Liver (tissue), 9 donors: ENCODE results near the gene C11orf86. TPM values are rescaled to one million over a fixed set of nuclear protein-coding genes. Genes with fewer than 3 reads are reported as not detected.

Experiments
- DNase-seq: peaks from one replicate; pipeline ENCODE4 v3.0.0-alpha.2; 2017; ENCODE audit warnings: low spot score
- H3K27ac ChIP-seq, 2 donors: one replicate each; pipeline ENCODE4 v1.7.0; 2013; ENCODE audit warnings: inconsistent platforms in 2 of 2, low read length in 2 of 2, control low read depth in 1 of 2, low read depth in 1 of 2, mild to moderate bottlenecking in 1 of 2
- H3K27me3 ChIP-seq, 4 donors: one replicate each; pipeline versions ENCODE4 v1.6.1 to v1.7.0; 2013; ENCODE audit warnings: low read length in 3 of 4, inconsistent platforms in 1 of 4, mild to moderate bottlenecking in 1 of 4, moderate library complexity in 1 of 4; ENCODE audit not compliant: control insufficient read depth in 4 of 4, insufficient read depth in 4 of 4
- H3K36me3 ChIP-seq, 4 donors: one replicate each; pipeline versions ENCODE4 v1.6.1 to v1.7.0; 2013; ENCODE audit warnings: low read length in 3 of 4, mild to moderate bottlenecking in 3 of 4, low read depth in 1 of 4, moderate library complexity in 1 of 4; ENCODE audit not compliant: control insufficient read depth in 4 of 4, insufficient read depth in 3 of 4
- H3K4me1 ChIP-seq, 4 donors: one replicate each; pipeline versions ENCODE4 v1.6.1 to v1.7.0; 2013; ENCODE audit warnings: low read length in 3 of 4, mild to moderate bottlenecking in 3 of 4, moderate library complexity in 1 of 4; ENCODE audit not compliant: control insufficient read depth in 4 of 4, insufficient read depth in 4 of 4
- H3K4me3 ChIP-seq, 3 donors: one replicate each; pipeline versions ENCODE4 v1.6.1 to v1.7.0; 2013; ENCODE audit warnings: low read length in 3 of 3, control low read depth in 1 of 3, low read depth in 1 of 3, mild to moderate bottlenecking in 1 of 3
- H3K9ac ChIP-seq, 2 donors: one replicate each; pipeline ENCODE4 v1.7.0; 2013; ENCODE audit warnings: low read length in 2 of 2, mild to moderate bottlenecking in 2 of 2, moderate library complexity in 2 of 2, control low read depth in 1 of 2, low read depth in 1 of 2
- H3K9me3 ChIP-seq, 4 donors: one replicate each; pipeline versions ENCODE4 v1.6.1 to v1.7.0; 2013; ENCODE audit warnings: low read length in 3 of 4; ENCODE audit not compliant: control insufficient read depth in 4 of 4
- EGR1 ChIP-seq, 2 donors: IDR thresholded peaks; 2 replicates each; pipeline ENCODE4 v1.6.1; 2016 to 2018; ENCODE audit warnings: antibody characterized with exemption in 2 of 2, low read depth in 2 of 2
- FOXA1 ChIP-seq: IDR thresholded peaks from 2 replicates; pipeline ENCODE4 v1.6.1; 2016; ENCODE audit warnings: antibody characterized with exemption
- FOXA2 ChIP-seq: IDR thresholded peaks from 2 replicates; pipeline ENCODE4 v1.6.1; 2016; ENCODE audit warnings: antibody characterized with exemption
- HNF4A ChIP-seq, 2 donors: conservative IDR thresholded peaks; 2 replicates each; pipeline ENCODE4 v1.6.1; 2016; ENCODE audit warnings: antibody characterized with exemption in 2 of 2, mild to moderate bottlenecking in 2 of 2
- JUND ChIP-seq, 2 donors: IDR thresholded peaks; 2 replicates each; pipeline ENCODE4 v1.6.1; 2016; ENCODE audit warnings: antibody characterized with exemption in 2 of 2
- MAX ChIP-seq: IDR thresholded peaks from 2 replicates; pipeline ENCODE4 v1.6.1; 2016; ENCODE audit warnings: antibody characterized with exemption
- RAD21 ChIP-seq, 2 donors: IDR thresholded peaks; 2 replicates each; pipeline ENCODE4 v1.6.1; 2016; ENCODE audit warnings: antibody characterized with exemption in 2 of 2, mild to moderate bottlenecking in 2 of 2
- RXRA ChIP-seq, 2 donors: IDR thresholded peaks; 2 replicates each; pipeline ENCODE4 v1.6.1; 2017 to 2018; ENCODE audit warnings: antibody characterized with exemption in 2 of 2, mild to moderate bottlenecking in 1 of 2
- SP1 ChIP-seq: IDR thresholded peaks from 2 replicates; pipeline ENCODE4 v1.6.1; 2018; ENCODE audit warnings: antibody characterized with exemption, mild to moderate bottlenecking
- ZBTB33 ChIP-seq: IDR thresholded peaks from 2 replicates; pipeline ENCODE4 v1.6.1; 2016; ENCODE audit warnings: antibody characterized with exemption
- WGBS: extraction: QIAGEN DNeasy Blood & Tissue Kit; methylation state at CpG from one replicate; pipeline ENCODE4 v1.1.7; 2013; 5-methylcytosine and 5-hydroxymethylcytosine counted together
- polyA plus RNA-seq, 2 donors: library from polyadenylated mRNA; stranded (reverse) in 1 of 2; unstranded in 1 of 2; fragments of 200-250 nt in 1 of 2; fragments of >200 nt in 1 of 2; fragmentation: Nextera tagmentation in 1 of 2; extraction: Ambion mirVana in 1 of 2; gene quantifications; one replicate each; pipeline versions ENCODE4 v1.2.1 to v1.2.3, GENCODE V29; 2013 to 2015
- total RNA-seq, 2 donors: library from RNA; depleted of rRNA; stranded (reverse); fragments of >200 nt; gene quantifications; one replicate each; pipeline ENCODE4 v1.2.3, GENCODE V29; 2014
- TF ChIP-seq, protein P1 (sequence below): IDR thresholded peaks from 2 replicates; pipeline ENCODE4 v1.6.1; 2016; ENCODE audit warnings: antibody characterized with exemption, mild to moderate bottlenecking
- donor health status: healthy.
- donor health status: healthy.
- donor health status: healthy.
- donor health status: healthy.
- donor health status: healthy.

Gene C11orf86
- total and polyA plus RNA-seq, 4 donors, result 0.18 TPM; not detected in 3

DNA sequence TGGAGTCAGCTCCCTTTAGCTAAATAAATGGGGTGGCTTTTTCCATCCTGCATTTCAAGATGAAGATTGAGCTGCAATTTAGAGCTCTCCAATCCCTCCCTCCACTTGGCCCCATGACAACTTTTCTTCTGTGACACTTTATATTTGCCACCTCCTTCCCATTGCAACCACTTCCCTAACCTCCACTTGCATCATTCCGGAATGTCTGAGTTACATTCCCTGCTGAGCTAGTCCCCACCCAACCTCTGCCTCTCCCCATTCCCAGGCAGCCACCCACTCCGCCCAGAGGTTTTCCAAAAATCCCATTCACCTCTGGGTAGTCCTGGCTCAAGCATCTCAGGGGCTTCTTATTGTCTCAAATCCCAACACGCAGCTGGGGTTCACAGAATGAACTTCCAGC is 41.6 kb upstream of the C11orf86 start:
- DNase-seq, result no peak
- Histone ChIP-seq H3K36me3 (no peaks in the 10 kb centered on the region), H3K9ac (no peak overlapping the region), H3K27ac (peak overlapping the region in 1 of 2 donors; percentile 59), H3K27me3 (no peaks in the 10 kb centered on the region), H3K4me1 (peaks cover 12 to 27% (median 20%) of the 10 kb centered on the region in 4 donors), H3K4me3 (no peak overlapping the region), H3K9me3 (no peaks in the 10 kb centered on the region)
- 93% methylated on average over 3 of the region's 3 CpGs for WGBS
- TF ChIP-seq FOXA1 (no peak), SP1 (no peak), RXRA (IDR thresholded peaks at IDR 0.05) (no peak), FOXA2 (no peak), MAX (no peak), JUND (IDR thresholded peaks at IDR 0.05) (no peak), EGR1 (IDR thresholded peaks at IDR 0.05; ENCODE audit: low read depth in 2 of 2) (no peak), RAD21 (IDR thresholded peaks at IDR 0.05) (no peak)
- TF ChIP-seq, protein P1, sequence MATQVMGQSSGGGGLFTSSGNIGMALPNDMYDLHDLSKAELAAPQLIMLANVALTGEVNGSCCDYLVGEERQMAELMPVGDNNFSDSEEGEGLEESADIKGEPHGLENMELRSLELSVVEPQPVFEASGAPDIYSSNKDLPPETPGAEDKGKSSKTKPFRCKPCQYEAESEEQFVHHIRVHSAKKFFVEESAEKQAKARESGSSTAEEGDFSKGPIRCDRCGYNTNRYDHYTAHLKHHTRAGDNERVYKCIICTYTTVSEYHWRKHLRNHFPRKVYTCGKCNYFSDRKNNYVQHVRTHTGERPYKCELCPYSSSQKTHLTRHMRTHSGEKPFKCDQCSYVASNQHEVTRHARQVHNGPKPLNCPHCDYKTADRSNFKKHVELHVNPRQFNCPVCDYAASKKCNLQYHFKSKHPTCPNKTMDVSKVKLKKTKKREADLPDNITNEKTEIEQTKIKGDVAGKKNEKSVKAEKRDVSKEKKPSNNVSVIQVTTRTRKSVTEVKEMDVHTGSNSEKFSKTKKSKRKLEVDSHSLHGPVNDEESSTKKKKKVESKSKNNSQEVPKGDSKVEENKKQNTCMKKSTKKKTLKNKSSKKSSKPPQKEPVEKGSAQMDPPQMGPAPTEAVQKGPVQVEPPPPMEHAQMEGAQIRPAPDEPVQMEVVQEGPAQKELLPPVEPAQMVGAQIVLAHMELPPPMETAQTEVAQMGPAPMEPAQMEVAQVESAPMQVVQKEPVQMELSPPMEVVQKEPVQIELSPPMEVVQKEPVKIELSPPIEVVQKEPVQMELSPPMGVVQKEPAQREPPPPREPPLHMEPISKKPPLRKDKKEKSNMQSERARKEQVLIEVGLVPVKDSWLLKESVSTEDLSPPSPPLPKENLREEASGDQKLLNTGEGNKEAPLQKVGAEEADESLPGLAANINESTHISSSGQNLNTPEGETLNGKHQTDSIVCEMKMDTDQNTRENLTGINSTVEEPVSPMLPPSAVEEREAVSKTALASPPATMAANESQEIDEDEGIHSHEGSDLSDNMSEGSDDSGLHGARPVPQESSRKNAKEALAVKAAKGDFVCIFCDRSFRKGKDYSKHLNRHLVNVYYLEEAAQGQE, result no peak

GRCh38 chr11:66934950-66935779 is 39.9 kb upstream of the C11orf86 start:
- H3K27ac ChIP-seq, result peak overlapping the region in 1 of 2 donors; percentile 10
- no peaks in the 10 kb centered on the region for H3K36me3 ChIP-seq
- TF ChIP-seq ZBTB33, result no peak
- TF ChIP-seq, protein P1, result no peak
- TF ChIP-seq RXRA (IDR thresholded peaks at IDR 0.05), result peak in 1 of 2 donors; percentile 47
- peak in 1 of 2 donors; percentile 6 for TF ChIP-seq JUND (IDR thresholded peaks at IDR 0.05)
- peak in 1 of 2 donors; percentile 27 for TF ChIP-seq HNF4A (conservative IDR thresholded peaks at IDR 0.05)
- H3K27me3 ChIP-seq, result no peaks in the 10 kb centered on the region
- H3K4me3 ChIP-seq, result no peak overlapping the region
- no peak overlapping the region for H3K9ac ChIP-seq
- peaks cover 12 to 27% (median 20%) of the 10 kb centered on the region in 4 donors for H3K4me1 ChIP-seq
- H3K9me3 ChIP-seq, result no peaks in the 10 kb centered on the region
- 52% methylated on average over 9 of the region's 9 CpGs for WGBS
- DNase-seq, result no peak
